ENCODE results near the gene AP5M1. TPM values are rescaled to one million over a fixed set of nuclear protein-coding genes. Genes with fewer than 3 reads are reported as not detected.
"Not testable (repeated sequence)": the region's sequence is repeated elsewhere in the genome, so short reads cannot be mapped to it uniquely, and the experiment has no call there.

The AP5M1 gene
- total RNA-seq, 1 donor from 2014 or later = 29.0 TPM

DNA sequence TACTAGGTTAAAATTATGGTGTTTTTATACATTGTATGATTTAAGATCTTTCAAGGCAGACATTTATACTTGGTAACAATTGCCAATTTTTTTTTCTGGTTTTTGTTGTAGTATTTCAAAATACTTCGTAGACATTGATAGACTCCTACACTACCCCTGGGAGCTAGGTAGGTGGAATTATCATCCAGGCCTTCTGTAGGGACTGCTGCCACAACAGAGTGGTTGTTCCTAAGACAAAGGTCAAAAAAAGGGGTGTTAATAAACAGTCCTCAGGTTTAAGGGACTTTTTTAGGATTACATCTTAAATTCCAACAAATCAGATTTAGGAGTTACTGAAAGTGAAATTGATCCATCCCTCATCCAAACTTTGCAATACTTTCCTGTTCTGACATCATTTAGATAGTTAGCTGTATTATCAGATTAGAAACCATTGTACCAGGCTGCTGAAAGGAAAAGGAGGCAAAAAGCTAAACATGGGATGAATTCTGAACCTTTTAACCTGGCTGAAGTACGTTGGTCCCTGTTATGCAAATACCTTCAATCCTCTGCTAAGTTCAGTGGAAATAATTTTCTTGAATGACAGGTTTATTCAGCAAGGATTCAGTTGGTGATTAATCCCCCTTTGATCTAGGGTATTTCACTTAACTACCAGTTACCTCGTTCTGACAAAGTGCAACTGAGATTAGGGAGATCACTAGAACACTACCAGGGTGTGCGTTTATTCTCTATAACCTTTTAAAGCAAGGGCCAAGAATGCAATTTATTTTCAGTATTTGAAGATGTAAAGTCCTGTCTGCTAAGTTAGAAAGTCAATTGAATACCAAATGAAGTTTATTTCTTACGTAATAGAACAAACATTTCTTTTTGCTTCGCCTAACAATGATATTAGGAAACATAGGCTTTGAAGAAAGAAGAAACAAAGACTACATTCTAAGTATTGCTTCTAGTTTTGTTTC lies 23.2 kb downstream of the AP5M1 start:
- no peak for DNase-seq

DNA sequence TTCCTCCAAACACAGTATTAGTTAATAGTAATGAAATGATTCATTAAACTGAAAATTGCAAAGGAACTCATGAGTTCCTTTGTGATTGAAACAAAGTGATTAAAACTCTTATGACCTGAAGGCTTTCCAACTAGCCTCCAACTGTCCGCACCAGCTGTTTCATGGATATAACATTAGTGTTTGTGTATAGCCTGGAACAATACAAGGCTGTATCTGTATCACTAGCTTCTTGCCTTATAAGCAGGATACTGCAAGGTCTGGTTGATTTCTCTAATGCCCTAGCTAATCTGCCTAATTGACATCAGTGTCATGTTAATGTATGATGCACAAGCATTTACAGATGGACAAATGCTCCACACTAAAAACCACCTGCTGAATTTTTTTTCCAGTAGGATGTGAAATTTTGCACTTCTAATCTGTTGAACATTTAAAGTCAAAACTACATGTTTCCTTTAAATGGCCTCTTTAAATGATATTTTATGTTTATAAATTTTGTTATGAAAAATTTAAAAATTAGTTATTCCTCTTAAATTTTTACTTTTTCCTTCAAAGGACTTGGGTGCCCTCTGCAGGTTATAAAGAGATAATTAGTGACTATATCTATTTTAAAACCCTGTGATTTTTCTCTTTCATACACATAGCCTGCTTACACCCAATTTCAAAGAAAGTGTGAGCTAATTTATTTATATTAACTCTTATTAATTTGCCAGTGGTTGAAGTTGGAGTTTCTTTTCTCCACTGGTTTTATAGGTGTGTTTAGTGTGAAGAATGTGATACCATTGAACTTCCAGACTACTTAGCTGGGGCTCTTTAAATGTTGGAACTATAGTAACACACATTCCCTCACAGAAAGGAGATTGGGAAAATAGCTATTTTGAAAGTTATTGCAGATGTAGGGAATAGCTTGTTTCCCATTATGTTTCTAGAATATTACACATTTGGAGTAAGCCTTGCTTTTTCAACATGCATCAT lies 25.4 kb downstream of the AP5M1 start:
- no peak for DNase-seq

DNA sequence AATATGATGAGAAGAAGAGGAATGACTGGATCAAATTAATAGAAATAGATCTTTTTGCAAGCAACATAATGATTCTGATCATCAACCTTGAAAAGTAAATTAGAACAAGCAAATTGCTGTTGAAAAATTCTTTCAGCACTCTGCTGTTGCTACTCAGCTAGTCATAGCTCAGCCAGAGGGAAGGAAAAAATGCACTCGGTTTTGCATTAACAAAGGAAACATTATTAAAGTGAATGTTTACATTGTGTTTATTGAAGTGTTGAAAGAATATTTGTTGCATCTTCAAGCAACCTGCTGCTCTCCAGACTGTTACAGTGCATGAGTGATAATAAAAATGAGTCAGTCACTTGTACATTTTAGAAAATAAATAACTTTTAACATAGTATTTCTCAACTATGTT lies 26.5 kb downstream of the AP5M1 start:
- no peak for DNase-seq

DNA sequence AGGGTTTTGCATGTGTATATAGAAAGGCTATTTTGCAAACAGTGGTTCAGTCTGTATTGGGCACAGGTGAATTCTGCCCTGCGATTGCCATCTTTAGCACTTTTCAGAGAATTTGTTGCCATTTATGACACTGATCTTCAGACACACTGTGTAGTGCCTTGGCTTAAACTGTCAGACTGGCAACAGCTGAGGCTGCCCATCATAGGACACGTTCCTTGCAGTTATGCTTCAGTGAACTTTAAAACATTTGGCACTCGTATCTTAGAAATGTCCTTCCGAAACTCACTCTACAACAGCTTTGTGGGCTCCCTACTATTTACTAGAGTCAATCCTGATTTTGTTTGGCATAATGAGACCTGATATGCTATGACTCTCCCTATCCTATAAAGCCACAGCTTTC lies 29.1 kb downstream of the AP5M1 start:
- no peak for DNase-seq

DNA sequence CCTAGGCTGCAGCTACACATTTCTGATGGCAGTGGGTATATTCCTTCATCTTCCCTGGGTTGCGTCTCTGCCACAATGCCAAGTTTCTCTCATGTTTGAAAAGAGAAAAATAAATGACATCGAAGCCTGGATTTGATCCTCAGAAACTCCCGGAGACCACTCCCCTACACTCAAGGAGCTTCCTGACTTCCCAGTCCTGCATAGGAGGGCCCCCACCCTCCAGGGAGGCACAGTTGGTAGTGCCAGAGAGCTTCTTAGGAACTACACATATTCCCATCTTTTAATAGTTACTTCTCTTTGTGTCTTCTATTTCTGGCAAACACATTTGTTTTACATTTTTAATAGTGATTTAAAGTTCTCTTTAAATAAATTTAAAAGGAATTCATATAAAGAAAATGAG lies 30.7 kb downstream of the AP5M1 start:
- no peak for DNase-seq

DNA sequence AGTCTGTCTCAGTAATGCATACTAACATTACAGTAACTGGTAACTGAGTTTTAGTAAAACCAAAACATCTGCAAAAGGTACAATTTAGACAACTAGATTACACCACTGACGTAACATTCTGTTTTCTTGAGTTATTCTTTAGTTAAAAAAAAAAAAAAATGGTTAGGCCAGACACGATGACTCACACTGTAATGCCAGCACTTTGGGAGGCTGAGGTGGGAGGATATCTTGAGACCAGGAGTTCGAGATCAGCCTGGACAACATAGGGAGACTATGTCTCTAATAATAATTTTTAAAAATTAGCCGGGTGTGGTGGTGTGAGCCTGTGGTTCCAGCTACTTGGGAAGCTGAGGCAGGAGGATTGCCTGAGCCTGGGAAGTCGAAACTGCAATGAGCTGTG lies 34.1 kb downstream of the AP5M1 start:
- no peak for DNase-seq

DNA sequence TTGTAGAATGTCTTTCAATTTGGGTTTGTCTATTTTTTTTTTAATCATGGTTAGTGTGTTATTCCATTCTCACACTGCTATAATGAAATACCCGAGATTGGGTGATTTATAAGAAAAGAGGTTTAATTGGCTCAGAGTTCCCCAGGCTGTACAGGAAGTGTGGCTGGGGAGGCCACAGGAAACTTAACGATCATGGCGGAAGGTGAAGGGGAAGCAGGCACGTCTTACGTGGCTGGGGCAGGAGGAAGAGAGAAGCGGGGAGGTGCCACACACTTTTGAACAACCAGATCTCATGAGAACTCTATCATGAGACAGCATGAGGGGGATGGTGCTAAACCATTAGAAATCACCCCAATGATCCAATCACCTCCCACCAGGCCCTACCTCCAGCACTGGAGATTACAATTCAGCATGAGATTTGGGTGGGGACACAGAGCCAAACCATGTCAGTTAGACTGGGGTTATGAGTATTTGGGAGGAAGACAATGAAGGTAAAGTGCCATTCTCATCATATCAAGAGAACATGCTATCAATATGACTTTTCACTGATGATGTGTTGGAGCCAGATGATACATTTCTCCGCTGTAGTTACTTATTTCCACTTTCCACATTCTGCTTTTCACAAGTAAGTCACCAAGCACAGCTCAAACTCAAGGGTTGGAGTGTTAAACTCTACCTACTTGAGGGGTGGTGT lies 45.8 kb downstream of the AP5M1 start:
- DNase-seq = no peak

DNA sequence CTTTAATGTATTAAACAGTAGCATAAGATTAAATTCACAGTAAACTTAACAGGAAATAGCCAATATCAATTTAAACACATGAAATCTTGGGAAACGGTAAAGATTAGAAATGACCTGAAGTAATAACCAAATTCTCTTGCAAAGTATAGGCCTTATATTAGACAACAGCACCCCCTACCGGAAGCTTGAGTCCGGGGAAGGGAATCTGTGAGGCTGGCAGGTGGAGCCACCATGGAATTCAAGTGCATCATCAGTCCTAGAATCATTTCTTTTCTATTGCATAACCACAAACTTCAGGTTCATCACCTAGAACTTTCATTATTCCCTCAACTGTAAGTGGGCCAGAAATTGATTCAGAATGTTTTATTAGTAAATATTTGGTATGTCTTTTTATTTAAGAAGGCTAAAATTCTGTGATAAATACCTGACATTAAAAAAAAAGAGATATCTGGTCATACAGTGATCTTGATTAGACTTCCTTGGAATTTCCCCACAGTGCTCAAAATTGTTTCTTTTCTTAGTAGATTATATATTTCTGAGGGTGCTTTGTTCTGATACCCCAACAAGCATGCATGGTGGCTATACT lies 48.6 kb downstream of the AP5M1 start:
- peak; percentile 15 for DNase-seq

DNA sequence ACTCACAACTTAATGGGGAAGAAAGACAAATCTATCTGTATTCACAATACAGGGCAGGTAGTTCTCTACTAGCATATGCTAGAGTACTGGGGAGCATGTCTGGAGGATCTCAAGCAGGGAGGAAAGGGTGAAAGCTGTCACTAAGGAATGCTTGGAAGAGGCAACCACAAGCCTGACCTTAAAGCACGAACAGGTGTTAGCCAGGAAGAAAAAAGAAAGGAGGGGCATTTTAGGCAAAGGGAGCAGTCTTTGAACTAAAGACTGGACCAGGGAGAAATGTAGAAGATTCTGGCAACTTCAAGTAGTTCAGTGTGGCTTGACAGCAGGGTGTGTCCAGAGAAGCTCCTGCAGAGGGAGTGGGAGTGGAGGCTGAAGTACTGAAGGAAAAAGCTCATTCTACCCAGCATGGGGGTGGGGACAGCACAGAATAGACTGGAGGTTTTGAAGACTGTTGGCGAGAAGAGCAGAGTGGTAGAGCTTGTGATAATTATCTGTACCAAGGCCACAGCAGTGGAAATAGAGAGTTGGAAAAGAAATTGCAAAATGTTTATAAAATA lies 50.9 kb downstream of the AP5M1 start:
- DNase-seq = no peak

DNA sequence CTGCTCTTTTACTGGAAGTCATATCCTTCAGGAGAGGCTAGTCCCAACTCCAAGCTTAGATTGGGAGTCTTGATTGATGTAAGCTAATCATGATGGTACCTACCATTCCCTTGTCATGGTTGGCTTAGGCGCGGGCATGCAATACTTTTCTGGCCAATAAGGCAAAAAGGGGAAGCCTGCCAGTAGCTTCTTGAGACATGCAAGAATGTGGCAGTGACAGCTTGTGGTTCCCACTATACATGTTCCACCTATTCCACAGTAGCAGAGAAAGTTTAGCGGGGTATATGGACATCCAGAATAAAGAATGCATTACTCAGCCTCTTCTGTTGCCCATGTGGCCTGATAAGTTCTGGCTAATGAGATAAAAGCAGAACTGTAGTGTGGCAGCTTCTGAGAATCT lies 55.0 kb downstream of the AP5M1 start:
- DNase-seq = no peak

DNA sequence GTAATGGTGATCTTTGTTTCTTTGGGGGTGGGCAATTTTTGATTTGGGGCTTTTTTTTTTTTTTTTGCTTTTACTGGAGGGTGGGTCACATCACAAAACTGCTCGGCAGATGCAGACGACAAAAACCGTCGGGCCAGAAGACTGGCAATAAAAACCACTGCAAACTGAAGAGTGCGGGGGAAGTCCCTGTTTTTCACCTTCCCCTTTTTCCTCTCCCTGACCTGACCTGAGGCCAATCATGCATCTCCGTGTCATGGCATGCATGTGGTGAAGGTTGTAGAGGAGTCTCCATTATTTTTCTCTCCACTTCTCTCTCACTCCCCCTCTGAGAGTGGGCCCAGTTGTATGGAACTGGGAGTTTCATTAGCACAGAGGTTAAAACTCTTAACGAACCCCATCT lies 57.5 kb downstream of the AP5M1 start:
- DNase-seq = no peak

DNA sequence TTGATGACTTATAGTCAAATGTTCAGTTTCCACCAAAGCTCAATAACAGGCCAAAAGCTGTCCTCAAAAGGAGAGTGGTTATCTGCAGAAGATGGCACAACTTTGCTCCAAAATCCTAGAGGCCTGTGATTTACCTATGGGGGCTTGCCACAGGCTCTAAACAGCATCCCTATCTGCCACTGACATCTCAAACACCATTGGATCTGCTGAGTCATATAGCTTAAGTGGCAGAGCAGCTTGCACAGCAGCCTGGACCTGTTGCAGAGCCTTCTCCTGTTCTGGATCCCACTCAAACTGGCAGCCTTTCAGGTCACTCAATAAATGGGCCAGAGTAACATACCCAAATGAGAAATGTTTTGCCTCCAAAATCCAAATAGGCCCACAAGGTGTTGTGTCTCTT lies 61.1 kb downstream of the AP5M1 start:
- DNase-seq = no peak

DNA sequence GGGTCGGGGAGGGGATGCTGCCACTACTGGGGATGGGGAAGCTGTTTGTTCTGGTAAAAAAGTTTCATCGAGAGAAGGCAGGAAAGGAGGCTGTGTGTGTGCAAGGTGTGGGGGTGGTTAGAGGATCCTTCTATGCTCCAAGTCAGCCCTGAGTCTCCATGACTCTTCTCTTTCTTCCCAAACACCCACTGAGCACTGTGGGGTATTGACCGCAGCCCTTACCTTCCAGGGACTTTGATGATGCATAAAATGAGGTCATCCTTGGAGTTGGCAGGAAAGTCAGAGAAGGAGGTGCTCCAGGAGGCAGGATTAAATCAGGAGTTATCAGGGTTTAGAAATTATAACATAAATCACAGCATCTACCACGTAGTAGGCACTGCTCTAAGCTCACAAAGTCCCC lies 63.7 kb downstream of the AP5M1 start:
- DNase-seq = not testable (repeated sequence)

DNA sequence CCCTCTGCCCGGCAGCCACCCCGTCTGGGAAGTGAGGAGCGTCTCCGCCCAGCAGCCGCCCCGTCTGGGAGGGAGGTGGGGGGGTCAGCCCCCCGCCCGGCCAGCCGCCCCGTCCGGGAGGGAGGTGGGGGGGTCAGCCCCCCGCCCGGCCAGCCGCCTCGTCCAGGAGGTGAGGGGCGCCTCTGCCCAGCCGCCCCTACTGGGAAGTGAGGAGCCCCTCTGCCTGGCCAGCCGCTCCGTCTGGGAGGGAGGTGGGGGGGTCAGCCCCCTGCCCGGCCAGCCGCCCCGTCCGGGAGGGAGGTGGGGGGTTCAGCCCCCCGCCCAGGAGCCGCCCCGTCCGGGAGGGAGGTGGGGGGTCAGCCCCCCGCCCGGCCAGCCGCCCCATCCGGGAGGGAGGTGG lies 65.0 kb downstream of the AP5M1 start:
- not testable (repeated sequence) for DNase-seq

DNA sequence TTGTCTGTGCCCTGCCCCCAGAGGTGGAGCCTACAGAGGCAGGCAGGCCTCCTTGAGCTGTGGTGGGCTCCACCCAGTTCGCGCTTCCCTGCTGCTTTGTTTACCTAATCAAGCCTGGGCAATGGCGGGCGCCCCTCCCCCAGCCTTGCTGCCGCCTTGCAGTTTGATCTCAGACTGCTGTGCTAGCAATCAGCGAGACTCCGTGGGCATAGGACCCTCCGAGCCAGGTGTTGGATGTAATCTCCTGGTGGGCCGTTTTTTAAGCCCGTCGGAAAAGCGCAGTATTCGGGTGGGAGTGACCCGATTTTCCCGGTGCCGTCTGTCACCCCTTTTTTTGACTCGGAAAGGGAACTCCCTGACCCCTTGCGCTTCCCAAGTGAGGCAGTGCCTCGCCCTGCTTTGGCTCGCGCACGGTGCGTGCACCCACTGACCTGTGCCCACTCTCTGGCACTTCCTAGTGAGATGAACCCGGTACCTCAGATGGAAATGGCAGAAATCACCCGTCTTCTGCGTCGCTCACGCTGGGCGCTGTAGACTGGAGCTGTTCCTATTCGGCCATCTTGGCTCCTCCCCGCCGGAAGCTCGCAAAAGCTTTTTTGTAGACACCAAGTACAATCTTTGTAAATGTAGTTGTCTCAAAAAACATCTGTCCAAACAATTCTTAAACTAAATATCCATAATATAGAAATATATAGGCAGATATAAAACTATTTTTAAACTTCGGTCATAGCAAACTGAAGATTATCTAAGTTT lies 75.0 kb downstream of the AP5M1 start:
- DNase-seq = not testable (repeated sequence)

DNA sequence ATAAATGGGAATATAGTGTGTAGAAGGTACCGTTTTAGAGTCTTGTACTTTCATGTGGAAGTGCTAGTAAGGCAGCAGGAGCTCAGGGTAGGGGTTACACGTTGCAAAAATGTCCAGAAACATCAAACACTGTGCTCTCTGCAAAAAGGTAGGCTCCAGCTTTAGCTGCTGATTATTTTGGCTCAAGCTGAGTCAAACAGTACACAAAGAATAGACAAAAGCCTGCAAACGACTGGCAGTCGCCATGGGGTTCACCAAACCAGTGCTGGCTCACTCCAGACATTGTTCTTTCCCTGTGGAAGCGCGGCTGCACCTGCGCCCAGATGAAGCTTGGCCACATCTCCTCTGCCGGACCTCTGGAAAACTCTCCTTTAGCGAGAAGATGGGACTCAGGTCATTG lies 76.3 kb downstream of the AP5M1 start:
- no peak for DNase-seq

DNA sequence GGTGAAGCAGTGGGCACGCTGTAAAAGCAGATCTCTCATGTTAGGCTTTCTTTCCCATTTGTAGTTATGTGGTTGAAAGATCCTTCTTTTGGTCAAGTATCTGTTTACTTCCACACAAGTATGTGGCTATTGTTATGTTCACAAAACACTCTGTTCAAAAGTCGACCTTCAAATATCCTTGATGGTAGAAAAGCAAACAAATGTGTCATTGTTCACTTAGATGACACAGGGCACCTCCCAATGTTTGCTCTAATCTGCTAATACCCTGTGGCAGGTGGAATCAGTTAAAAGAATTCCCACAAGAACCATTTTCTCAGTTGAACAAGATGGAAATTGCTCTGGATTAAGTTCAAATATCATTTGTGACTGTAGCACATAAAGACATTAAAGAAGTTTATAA lies 78.0 kb downstream of the AP5M1 start:
- DNase-seq = no peak

Measured in occipital lobe (tissue), 2 donors.